Peyer's patch (tissue), 4 donors: ENCODE data around the gene PRR7. TPM values are rescaled to one million over a fixed set of nuclear protein-coding genes. Genes with fewer than 3 reads are reported as not detected.
A peak's percentile ranks its signal among the peaks of the same experiment; 100 is the strongest.

Source experiments
- DNase-seq, 3 donors: peaks; one replicate each; pipeline ENCODE4 v3.0.0-alpha.2; 2017 to 2019
- H3K27ac ChIP-seq, 4 donors: fragments of 200-600 bp; sonication (generic); one replicate each; pipeline ENCODE4 v1.5.1; 2016 to 2019
- H3K27me3 ChIP-seq, 2 donors: fragments of 200-600 bp; sonication (generic); one replicate each; pipeline ENCODE4 v1.5.1; 2019
- H3K36me3 ChIP-seq, 3 donors: fragments of 200-600 bp; sonication (generic); one replicate each; pipeline ENCODE4 v1.5.1; 2016 to 2019
- H3K4me1 ChIP-seq, 4 donors: fragments of 200-600 bp; sonication (generic); one replicate each; pipeline ENCODE4 v1.5.1; 2016 to 2019
- H3K4me3 ChIP-seq, 4 donors: fragments of 200-600 bp; sonication (generic); 1 replicate in 3 of 4; 2 replicates in 1 of 4; pipeline ENCODE4 v1.5.1; 2016 to 2019; ENCODE audit warnings: mild to moderate bottlenecking in 1 of 4
- H3K9me3 ChIP-seq, 4 donors: fragments of 200-600 bp; sonication (generic); one replicate each; pipeline ENCODE4 v1.5.1; 2016 to 2019; ENCODE audit warnings: mild to moderate bottlenecking in 1 of 4
- CTCF ChIP-seq, 6 experiments: fragments of 450-650 bp in 4 of 6; fragments of 200-600 bp in 2 of 6; sonication (generic) in 1 of 6; IDR thresholded peaks; one replicate each; pipeline ENCODE4 v1.5.1; 2017 to 2019; ENCODE audit warnings: antibody characterized with exemption in 6 of 6, mild to moderate bottlenecking in 3 of 6, moderate library complexity in 1 of 6
- POLR2A ChIP-seq, 2 donors: fragments of 450-650 bp; IDR thresholded peaks; one replicate each; pipeline ENCODE4 v1.5.1; 2017; ENCODE audit warnings: antibody characterized with exemption in 2 of 2, mild to moderate bottlenecking in 2 of 2, moderate library complexity in 2 of 2
- total RNA-seq, 4 donors: library from RNA; depleted of rRNA; stranded (reverse); fragments of >200 nt; gene quantifications; one replicate each; pipeline ENCODE4 v1.1.0, GENCODE V29; 2016

Gene PRR7
- total RNA-seq: 1 to 10 TPM in 2 of 4 donors, under 1 TPM in 1, not detected in 1; 0.70 to 2.2 (median 1.9) TPM

GRCh38 chr5:177446200-177447065 is at the start of gene PRR7:
TSS of gene PRR7 (plus strand) at chr5:177446814. CDS start at chr5:177455068, 8,254 bp downstream.
- peaks cover 0 to 11% (median 0%) of the 10 kb centered on the region in 3 donors for H3K36me3 ChIP-seq
- DNase-seq: peak; percentile 73 to 85 (median 75)
- H3K4me3 ChIP-seq: peak within 1 kb of the TSS; percentile 48 to 87 (median 76)
- no peaks in the 10 kb centered on the region for H3K27me3 ChIP-seq
- no peaks in the 10 kb centered on the region for H3K9me3 ChIP-seq
- peak in 4 of 6 experiments; percentile 7 to 40 (median 29) for TF ChIP-seq CTCF (IDR thresholded peaks at IDR 0.05)
- TF ChIP-seq POLR2A (IDR thresholded peaks at IDR 0.05): no peak
- H3K27ac ChIP-seq: peak within 1 kb of the TSS; percentile 40 to 83 (median 58)
- H3K4me1 ChIP-seq: peaks cover 4 to 23% (median 18%) of the 10 kb centered on the region in 4 donors

GRCh38 chr5:177397875-177398390 is 48.7 kb upstream of the PRR7 start:
- Histone ChIP-seq H3K4me3 (no peak overlapping the region), H3K27ac (no peak overlapping the region), H3K9me3 (peaks cover 0 to 5% (median 0%) of the 10 kb centered on the region in 4 donors), H3K36me3 (no peaks in the 10 kb centered on the region), H3K27me3 (peaks cover 0 to 19% of the 10 kb centered on the region in 2 donors), H3K4me1 (peaks cover 0 to 21% (median 5%) of the 10 kb centered on the region in 4 donors)
- TF ChIP-seq POLR2A (IDR thresholded peaks at IDR 0.05) (no peak), CTCF (IDR thresholded peaks at IDR 0.05) (no peak)
- no peak for DNase-seq

- H3K9me3 ChIP-seq: peaks cover 0 to 5% (median 0%) of the 10 kb centered on the region in 4 donors
- H3K27ac ChIP-seq: peak within 1 kb of the TSS in 2 of 4 donors; percentile 29 to 31
- H3K4me3 ChIP-seq: peak within 1 kb of the TSS in 2 of 4 donors; percentile 17 to 32
- H3K4me1 ChIP-seq: peaks cover 4 to 43% (median 25%) of the 10 kb centered on the region in 4 donors
- H3K36me3 ChIP-seq: no peaks in the 10 kb centered on the region
- TF ChIP-seq POLR2A (IDR thresholded peaks at IDR 0.05) (peak in 1 of 2 donors; percentile 10), CTCF (IDR thresholded peaks at IDR 0.05) (no peak)
- peak in 2 of 3 donors; percentile 70 to 83 for DNase-seq
- peaks cover 0 to 24% of the 10 kb centered on the region in 2 donors for H3K27me3 ChIP-seq
Measured at GRCh38 chr5:177399997-177400868, 46.4 kb upstream of the PRR7 start, which contains the start of gene PFN3. TSS of gene PFN3 (minus strand) at chr5:177400661. CDS start at chr5:177400576, 85 bp downstream.

GRCh38 chr5:177402271-177403043 is 44.2 kb upstream of the PRR7 start:
- peak; percentile 64 to 90 (median 90) for DNase-seq
- H3K27me3 ChIP-seq: peaks cover 0 to 24% of the 10 kb centered on the region in 2 donors
- H3K36me3 ChIP-seq: no peaks in the 10 kb centered on the region
- H3K27ac ChIP-seq: peak overlapping the region; percentile 17 to 86 (median 58)
- peaks cover 0 to 5% (median 0%) of the 10 kb centered on the region in 4 donors for H3K9me3 ChIP-seq
- TF ChIP-seq CTCF (IDR thresholded peaks at IDR 0.05): peak in 5 of 6 experiments; percentile 13 to 67 (median 62)
- TF ChIP-seq POLR2A (IDR thresholded peaks at IDR 0.05): peak in 1 of 2 donors; percentile 50
- H3K4me1 ChIP-seq: peaks cover 4 to 43% (median 28%) of the 10 kb centered on the region in 4 donors
- peak overlapping the region; percentile 41 to 79 (median 68) for H3K4me3 ChIP-seq
